K562 (cell line): ENCODE data around the gene NPR2. TPM values are rescaled to one million over a fixed set of nuclear protein-coding genes. Genes with fewer than 3 reads are reported as not detected.
A peak's percentile ranks its signal among the peaks of the same experiment; 100 is the strongest.

ENCODE experiments used
- ARID4B ChIP-seq: sonication (generic); formaldehyde crosslinking; IDR thresholded peaks from 2 replicates; pipeline ENCODE4 v1.8.0; 2022; ENCODE audit warnings: mild to moderate bottlenecking, missing genetic modification reagents
- BCL6 ChIP-seq: fragments of 250-450 bp; sonication (Bioruptor Pico); IDR thresholded peaks from 2 replicates; pipeline ENCODE4 v1.4.0; 2020
- DIDO1 ChIP-seq: fragments of 450-650 bp; IDR thresholded peaks from 2 replicates; pipeline ENCODE4 v1.6.1; 2016; ENCODE audit warnings: low read depth, missing biosample characterization, missing genetic modification characterization
- MTF1 ChIP-seq: fragments of 250-450 bp; sonication (Bioruptor Pico); IDR thresholded peaks from 2 replicates; pipeline ENCODE4 v1.9.0; 2021; ENCODE audit warnings: moderate library complexity, mild to moderate bottlenecking, inconsistent platforms, borderline replicate concordance
- NCOA1 ChIP-seq: fragments of 450-650 bp; IDR thresholded peaks from 2 replicates; pipeline ENCODE4 v1.6.1; 2016; ENCODE audit warnings: low read depth
- polyA plus RNA-seq, 8 experiments: library from polyadenylated mRNA; depleted of rRNA in 4 of 8; stranded (reverse) in 5 of 8; unstranded in 3 of 8; fragments of >200 nt; fragmentation: Nextera tagmentation in 2 of 8; fragmentation: Illumina TruSeq in 1 of 8; extraction: Ambion mirVana in 2 of 8; extraction: Trizol in 1 of 8; gene quantifications; 2 replicates each; pipeline versions ENCODE4 v1.2.1 to v1.2.3, GENCODE V29; 2011 to 2014; ENCODE audit warnings: inconsistent platforms in 1 of 8, missing spikeins in 1 of 8
- total RNA-seq, 7 experiments: library from RNA; depleted of rRNA in 6 of 7; stranded (reverse); fragments of >200 nt in 6 of 7; fragmentation: Illumina TruSeq in 2 of 7; extraction: Trizol in 2 of 7; gene quantifications; 2 replicates each; pipeline versions ENCODE4 v1.2.1 to v1.2.3, GENCODE V29; 2011 to 2021; ENCODE audit warnings: low replicate concordance in 1 of 7
- TF ChIP-seq, protein P1 (sequence below), 2 experiments: fragments of 450-650 bp in 1 of 2; IDR thresholded peaks; 2 replicates each; pipeline ENCODE4 v1.6.1; 2011 to 2017; ENCODE audit warnings: low read depth in 2 of 2, antibody characterized with exemption in 1 of 2, borderline replicate concordance in 1 of 2, low read length in 1 of 2, mild to moderate bottlenecking in 1 of 2, mixed read lengths in 1 of 2; ENCODE audit not compliant: control insufficient read depth in 1 of 2
- TF ChIP-seq, protein P2 (sequence below): fragments of 200-800 bp; sonication (Bioruptor generic); IDR thresholded peaks from 2 replicates; pipeline ENCODE4 v1.6.1; 2016; ENCODE audit warnings: missing genetic modification characterization, missing compliant biosample characterization
- TF ChIP-seq, protein P3 (sequence below): fragments of 450-650 bp; IDR thresholded peaks from 2 replicates; pipeline ENCODE4 v1.6.1; 2017; ENCODE audit warnings: antibody characterized with exemption, mild to moderate bottlenecking

Gene NPR2
- total and polyA plus RNA-seq, 9 of the 15 experiments (the other 6 are each of a cell fraction or from before 2014, with no cell fraction given), result 2.4 to 12.9 (median 6.0) TPM

- TF ChIP-seq MTF1 (CRISPR knock-in tag) (no peak), ARID4B (CRISPR knock-in tag) (no peak), DIDO1 (tag) (no peak), NCOA1 (no peak), BCL6 (no peak)
- TF ChIP-seq, protein P1, sequence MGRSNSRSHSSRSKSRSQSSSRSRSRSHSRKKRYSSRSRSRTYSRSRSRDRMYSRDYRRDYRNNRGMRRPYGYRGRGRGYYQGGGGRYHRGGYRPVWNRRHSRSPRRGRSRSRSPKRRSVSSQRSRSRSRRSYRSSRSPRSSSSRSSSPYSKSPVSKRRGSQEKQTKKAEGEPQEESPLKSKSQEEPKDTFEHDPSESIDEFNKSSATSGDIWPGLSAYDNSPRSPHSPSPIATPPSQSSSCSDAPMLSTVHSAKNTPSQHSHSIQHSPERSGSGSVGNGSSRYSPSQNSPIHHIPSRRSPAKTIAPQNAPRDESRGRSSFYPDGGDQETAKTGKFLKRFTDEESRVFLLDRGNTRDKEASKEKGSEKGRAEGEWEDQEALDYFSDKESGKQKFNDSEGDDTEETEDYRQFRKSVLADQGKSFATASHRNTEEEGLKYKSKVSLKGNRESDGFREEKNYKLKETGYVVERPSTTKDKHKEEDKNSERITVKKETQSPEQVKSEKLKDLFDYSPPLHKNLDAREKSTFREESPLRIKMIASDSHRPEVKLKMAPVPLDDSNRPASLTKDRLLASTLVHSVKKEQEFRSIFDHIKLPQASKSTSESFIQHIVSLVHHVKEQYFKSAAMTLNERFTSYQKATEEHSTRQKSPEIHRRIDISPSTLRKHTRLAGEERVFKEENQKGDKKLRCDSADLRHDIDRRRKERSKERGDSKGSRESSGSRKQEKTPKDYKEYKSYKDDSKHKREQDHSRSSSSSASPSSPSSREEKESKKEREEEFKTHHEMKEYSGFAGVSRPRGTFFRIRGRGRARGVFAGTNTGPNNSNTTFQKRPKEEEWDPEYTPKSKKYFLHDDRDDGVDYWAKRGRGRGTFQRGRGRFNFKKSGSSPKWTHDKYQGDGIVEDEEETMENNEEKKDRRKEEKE (IDR thresholded peaks at IDR 0.05; ENCODE audit: borderline replicate concordance in 1 of 2, control insufficient read depth in 1 of 2, low read depth in 2 of 2, low read length in 1 of 2), result no peak
- TF ChIP-seq, protein P2, sequence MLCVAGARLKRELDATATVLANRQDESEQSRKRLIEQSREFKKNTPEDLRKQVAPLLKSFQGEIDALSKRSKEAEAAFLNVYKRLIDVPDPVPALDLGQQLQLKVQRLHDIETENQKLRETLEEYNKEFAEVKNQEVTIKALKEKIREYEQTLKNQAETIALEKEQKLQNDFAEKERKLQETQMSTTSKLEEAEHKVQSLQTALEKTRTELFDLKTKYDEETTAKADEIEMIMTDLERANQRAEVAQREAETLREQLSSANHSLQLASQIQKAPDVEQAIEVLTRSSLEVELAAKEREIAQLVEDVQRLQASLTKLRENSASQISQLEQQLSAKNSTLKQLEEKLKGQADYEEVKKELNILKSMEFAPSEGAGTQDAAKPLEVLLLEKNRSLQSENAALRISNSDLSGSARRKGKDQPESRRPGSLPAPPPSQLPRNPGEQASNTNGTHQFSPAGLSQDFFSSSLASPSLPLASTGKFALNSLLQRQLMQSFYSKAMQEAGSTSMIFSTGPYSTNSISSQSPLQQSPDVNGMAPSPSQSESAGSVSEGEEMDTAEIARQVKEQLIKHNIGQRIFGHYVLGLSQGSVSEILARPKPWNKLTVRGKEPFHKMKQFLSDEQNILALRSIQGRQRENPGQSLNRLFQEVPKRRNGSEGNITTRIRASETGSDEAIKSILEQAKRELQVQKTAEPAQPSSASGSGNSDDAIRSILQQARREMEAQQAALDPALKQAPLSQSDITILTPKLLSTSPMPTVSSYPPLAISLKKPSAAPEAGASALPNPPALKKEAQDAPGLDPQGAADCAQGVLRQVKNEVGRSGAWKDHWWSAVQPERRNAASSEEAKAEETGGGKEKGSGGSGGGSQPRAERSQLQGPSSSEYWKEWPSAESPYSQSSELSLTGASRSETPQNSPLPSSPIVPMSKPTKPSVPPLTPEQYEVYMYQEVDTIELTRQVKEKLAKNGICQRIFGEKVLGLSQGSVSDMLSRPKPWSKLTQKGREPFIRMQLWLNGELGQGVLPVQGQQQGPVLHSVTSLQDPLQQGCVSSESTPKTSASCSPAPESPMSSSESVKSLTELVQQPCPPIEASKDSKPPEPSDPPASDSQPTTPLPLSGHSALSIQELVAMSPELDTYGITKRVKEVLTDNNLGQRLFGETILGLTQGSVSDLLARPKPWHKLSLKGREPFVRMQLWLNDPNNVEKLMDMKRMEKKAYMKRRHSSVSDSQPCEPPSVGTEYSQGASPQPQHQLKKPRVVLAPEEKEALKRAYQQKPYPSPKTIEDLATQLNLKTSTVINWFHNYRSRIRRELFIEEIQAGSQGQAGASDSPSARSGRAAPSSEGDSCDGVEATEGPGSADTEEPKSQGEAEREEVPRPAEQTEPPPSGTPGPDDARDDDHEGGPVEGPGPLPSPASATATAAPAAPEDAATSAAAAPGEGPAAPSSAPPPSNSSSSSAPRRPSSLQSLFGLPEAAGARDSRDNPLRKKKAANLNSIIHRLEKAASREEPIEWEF, result no peak
- TF ChIP-seq, protein P3, sequence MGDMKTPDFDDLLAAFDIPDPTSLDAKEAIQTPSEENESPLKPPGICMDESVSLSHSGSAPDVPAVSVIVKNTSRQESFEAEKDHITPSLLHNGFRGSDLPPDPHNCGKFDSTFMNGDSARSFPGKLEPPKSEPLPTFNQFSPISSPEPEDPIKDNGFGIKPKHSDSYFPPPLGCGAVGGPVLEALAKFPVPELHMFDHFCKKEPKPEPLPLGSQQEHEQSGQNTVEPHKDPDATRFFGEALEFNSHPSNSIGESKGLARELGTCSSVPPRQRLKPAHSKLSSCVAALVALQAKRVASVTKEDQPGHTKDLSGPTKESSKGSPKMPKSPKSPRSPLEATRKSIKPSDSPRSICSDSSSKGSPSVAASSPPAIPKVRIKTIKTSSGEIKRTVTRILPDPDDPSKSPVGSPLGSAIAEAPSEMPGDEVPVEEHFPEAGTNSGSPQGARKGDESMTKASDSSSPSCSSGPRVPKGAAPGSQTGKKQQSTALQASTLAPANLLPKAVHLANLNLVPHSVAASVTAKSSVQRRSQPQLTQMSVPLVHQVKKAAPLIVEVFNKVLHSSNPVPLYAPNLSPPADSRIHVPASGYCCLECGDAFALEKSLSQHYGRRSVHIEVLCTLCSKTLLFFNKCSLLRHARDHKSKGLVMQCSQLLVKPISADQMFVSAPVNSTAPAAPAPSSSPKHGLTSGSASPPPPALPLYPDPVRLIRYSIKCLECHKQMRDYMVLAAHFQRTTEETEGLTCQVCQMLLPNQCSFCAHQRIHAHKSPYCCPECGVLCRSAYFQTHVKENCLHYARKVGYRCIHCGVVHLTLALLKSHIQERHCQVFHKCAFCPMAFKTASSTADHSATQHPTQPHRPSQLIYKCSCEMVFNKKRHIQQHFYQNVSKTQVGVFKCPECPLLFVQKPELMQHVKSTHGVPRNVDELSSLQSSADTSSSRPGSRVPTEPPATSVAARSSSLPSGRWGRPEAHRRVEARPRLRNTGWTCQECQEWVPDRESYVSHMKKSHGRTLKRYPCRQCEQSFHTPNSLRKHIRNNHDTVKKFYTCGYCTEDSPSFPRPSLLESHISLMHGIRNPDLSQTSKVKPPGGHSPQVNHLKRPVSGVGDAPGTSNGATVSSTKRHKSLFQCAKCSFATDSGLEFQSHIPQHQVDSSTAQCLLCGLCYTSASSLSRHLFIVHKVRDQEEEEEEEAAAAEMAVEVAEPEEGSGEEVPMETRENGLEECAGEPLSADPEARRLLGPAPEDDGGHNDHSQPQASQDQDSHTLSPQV, result peak; percentile 42; the same call in 1 of the 2 replicates
Measured at GRCh38 chr9:35798658-35799374, 7.4 kb downstream of the NPR2 start (continued).
